Cardiac muscle cell (in vitro differentiated cells and primary cell): ENCODE data around the gene CR1. TPM values are rescaled to one million over a fixed set of nuclear protein-coding genes. Genes with fewer than 3 reads are reported as not detected.

Experiments
- DNase-seq, 2 donors: peaks; one replicate each; pipeline versions ENCODE4 v3.0.0 to v3.0.0-alpha.2; 2010 to 2017; ENCODE audit warnings: low read depth in 1 of 2, low spot score in 1 of 2
- H3K27ac ChIP-seq: fragments of 200-600 bp; sonication (generic); 2 replicates; pipeline ENCODE4 v1.5.1; 2016
- H3K27me3 ChIP-seq: fragments of 200-600 bp; sonication (generic); 2 replicates; pipeline ENCODE4 v1.6.0; 2016; ENCODE audit warnings: control low read depth
- H3K36me3 ChIP-seq: fragments of 200-600 bp; sonication (generic); 2 replicates; pipeline ENCODE4 v1.5.1; 2016; ENCODE audit warnings: control low read depth
- H3K4me1 ChIP-seq: fragments of 200-600 bp; sonication (generic); 2 replicates; pipeline ENCODE4 v1.8.1; 2017; ENCODE audit warnings: low read depth, mild to moderate bottlenecking, mixed run types
- H3K4me3 ChIP-seq: fragments of 200-600 bp; sonication (generic); 2 replicates; pipeline ENCODE4 v1.5.1; 2016; ENCODE audit warnings: mild to moderate bottlenecking
- H3K9me3 ChIP-seq: fragments of 200-600 bp; sonication (generic); 2 replicates; pipeline ENCODE4 v1.5.1; 2017; ENCODE audit warnings: low read depth, mild to moderate bottlenecking, control low read depth
- polyA plus RNA-seq: library from polyadenylated mRNA; unstranded; fragments of >200 nt; fragmentation: Nextera tagmentation; extraction: Ambion mirVana; gene quantifications from 2 replicates; pipeline ENCODE4 v1.2.1, GENCODE V29; 2016
- total RNA-seq: library from RNA; depleted of rRNA; stranded (reverse); fragments of >200 nt; gene quantifications from 2 replicates; pipeline ENCODE4 v1.2.3, GENCODE V29; 2016
- TF ChIP-seq, protein P1 (sequence below): IDR thresholded peaks from 2 replicates; pipeline ENCODE4 v1.5.1; 2012; ENCODE audit warnings: low read depth, mild to moderate bottlenecking, low read length

Gene CR1
- total and polyA plus RNA-seq, 2 experiments from 2014 or later = not detected

DNA sequence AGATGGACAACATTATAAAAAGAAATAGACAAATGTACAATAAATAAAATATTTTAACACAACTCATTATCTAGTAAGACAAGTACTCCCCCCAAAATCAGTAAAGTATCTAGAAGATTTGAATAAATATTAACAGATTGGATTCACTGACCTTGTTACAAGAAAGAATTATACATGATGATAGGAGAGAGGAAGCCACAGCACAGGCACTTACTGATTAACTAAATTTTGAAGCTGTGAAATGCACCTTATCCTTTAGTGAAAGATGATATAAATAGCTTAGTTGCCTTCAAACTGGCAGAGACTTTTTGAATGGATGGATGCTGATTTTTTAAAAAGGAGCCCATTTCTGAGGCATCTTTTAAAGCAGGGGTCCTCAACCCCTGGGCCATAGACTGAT is 8.5 kb downstream of the CR1 start:
- peaks cover 44% of the 10 kb centered on the region for H3K27me3 ChIP-seq
- H3K4me1 ChIP-seq = no peaks in the 10 kb centered on the region
- DNase-seq = no peak
- no peaks in the 10 kb centered on the region for H3K9me3 ChIP-seq
- TF ChIP-seq, protein P1, sequence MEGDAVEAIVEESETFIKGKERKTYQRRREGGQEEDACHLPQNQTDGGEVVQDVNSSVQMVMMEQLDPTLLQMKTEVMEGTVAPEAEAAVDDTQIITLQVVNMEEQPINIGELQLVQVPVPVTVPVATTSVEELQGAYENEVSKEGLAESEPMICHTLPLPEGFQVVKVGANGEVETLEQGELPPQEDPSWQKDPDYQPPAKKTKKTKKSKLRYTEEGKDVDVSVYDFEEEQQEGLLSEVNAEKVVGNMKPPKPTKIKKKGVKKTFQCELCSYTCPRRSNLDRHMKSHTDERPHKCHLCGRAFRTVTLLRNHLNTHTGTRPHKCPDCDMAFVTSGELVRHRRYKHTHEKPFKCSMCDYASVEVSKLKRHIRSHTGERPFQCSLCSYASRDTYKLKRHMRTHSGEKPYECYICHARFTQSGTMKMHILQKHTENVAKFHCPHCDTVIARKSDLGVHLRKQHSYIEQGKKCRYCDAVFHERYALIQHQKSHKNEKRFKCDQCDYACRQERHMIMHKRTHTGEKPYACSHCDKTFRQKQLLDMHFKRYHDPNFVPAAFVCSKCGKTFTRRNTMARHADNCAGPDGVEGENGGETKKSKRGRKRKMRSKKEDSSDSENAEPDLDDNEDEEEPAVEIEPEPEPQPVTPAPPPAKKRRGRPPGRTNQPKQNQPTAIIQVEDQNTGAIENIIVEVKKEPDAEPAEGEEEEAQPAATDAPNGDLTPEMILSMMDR = no peak
- no peak overlapping the region for H3K27ac ChIP-seq
- no peaks in the 10 kb centered on the region for H3K36me3 ChIP-seq
- H3K4me3 ChIP-seq = no peak overlapping the region

DNA sequence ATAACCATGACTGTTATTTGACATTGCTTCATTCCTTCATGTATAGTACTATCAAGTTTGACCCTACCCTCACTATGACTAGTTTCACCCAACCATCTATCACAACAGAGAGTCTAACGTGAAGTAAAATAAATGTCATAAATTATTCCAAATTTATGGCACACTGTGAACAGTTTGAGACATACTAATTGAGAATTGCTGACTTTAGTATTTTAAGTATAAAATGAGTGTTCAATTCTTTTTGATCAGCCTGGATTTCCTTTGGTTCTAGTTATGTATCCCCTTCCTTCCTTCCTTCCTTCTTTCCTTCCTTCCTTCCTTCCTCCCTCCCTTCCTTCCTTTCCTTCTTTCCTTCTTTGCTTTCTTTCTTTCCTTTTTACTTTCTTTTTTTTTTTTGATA is 14.5 kb downstream of the CR1 start:
- no peaks in the 10 kb centered on the region for H3K27me3 ChIP-seq
- TF ChIP-seq, protein P1 = no peak
- no peak overlapping the region for H3K4me3 ChIP-seq
- DNase-seq = no peak
- H3K4me1 ChIP-seq = no peaks in the 10 kb centered on the region
- H3K9me3 ChIP-seq = no peaks in the 10 kb centered on the region
- H3K36me3 ChIP-seq = no peaks in the 10 kb centered on the region
- no peak overlapping the region for H3K27ac ChIP-seq

DNA sequence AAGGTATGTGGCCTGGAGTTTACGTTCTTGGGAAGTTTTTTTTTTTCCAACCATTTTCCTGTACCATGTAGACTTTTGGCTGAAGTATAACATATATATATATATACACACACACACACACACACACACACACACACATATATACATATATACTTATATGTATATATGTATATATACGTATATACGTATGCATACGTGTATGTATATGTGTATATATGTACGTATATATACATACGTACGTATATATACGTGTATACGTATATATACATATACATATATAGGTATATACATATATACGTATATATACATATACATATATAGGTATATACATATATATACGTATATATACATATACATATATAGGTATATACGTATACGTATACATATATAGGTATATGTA is 18.9 kb downstream of the CR1 start:
- Histone ChIP-seq H3K36me3 (no peaks in the 10 kb centered on the region), H3K27ac (no peak overlapping the region), H3K4me3 (no peak overlapping the region), H3K27me3 (no peaks in the 10 kb centered on the region), H3K9me3 (no peaks in the 10 kb centered on the region), H3K4me1 (no peaks in the 10 kb centered on the region)
- TF ChIP-seq, protein P1 = no peak
- DNase-seq = no peak

DNA sequence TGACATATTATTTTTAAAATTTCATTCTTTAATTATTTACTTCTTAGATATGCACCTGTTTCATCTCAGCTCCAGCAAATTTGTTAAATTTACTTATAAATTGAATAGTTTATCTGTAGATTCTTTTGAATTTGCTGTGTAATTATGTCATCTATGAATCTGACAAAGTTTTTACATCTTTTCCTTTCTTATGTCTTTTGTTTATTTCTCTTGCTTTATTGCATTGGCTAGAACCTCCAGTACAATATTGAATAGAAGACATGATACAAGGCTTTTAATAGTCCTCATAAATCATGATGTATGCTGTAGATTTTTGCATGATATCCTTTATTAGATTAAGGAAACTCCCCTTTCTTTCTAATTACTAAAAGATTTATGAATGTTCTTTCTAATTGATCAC is 20.8 kb downstream of the CR1 start:
- no peaks in the 10 kb centered on the region for H3K27me3 ChIP-seq
- H3K4me3 ChIP-seq = no peak overlapping the region
- no peaks in the 10 kb centered on the region for H3K4me1 ChIP-seq
- TF ChIP-seq, protein P1 = no peak
- no peaks in the 10 kb centered on the region for H3K36me3 ChIP-seq
- no peaks in the 10 kb centered on the region for H3K9me3 ChIP-seq
- H3K27ac ChIP-seq = no peak overlapping the region
- DNase-seq = no peak

DNA sequence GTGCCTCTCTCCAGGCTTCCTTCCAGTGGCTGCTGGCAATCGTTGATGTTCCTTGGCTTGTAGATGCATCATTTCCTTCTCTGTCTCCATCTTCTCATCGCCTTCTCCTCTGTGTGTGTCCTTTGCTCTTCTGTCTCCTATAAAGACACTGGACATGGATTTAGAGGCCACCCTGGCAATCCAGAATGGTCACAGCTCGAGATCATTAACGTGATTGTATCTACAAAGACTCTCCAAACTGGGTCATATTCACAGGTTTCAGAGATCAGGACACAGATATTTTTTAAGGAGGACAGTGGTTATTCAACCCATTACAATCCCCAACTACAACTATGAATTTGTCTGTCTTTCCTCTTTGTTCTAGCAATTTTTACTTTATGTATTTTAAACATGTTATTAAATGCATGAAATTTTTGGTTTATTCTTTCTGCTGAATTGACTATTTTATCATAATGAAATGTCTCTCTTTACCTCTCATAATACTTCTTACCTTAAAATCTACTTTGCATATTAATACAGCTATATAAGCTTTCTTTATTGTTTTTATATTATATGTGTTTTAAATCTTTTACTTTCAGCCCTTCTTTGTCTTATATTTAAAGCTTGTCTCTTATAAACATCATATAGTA is 22.8 kb downstream of the CR1 start:
- Histone ChIP-seq H3K27me3 (no peaks in the 10 kb centered on the region), H3K4me1 (no peaks in the 10 kb centered on the region), H3K36me3 (no peaks in the 10 kb centered on the region), H3K9me3 (no peaks in the 10 kb centered on the region), H3K4me3 (no peak overlapping the region), H3K27ac (no peak overlapping the region)
- TF ChIP-seq, protein P1 = no peak
- DNase-seq = no peak
